ENCODE results near the gene SMAD3. TPM values are rescaled to one million over a fixed set of nuclear protein-coding genes. Genes with fewer than 3 reads are reported as not detected.

Gene SMAD3
- total and polyA plus RNA-seq, 10 of the 15 experiments (the other 5 are each of a cell fraction or from before 2014, with no cell fraction given) = 5.6 to 43.2 (median 16.0) TPM

DNA sequence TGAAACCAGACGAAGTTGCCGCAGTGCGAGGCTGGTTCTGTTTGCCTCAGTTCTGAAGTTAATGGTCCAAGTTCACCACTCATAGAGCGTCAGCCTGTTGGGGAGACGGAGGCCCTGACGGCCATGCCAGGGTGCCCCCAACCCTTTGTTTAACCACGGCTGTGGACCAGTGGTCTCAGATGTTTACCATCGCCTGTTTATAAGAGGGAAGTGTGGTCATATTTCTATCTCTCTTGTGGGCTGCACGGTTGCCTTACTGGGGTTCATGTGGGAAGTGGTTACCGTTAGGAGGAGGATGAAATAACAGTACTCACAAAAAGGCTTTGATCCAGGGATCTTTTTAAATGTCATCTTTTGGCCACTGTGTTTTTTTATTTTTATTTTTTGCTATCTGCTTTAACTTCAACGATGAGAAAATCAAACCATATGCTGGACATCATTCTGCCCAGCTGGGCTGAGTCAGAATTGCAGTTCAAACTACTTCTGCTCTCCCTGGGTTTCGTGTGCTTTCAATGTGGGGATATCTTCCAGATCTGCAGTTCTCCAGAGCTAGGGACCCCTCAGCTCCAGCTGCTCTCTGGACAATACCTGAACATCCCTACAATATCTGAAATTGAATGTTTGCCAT lies 17.8 kb downstream of the SMAD3 start:
- in situ Hi-C loops (cut with MboI) = loop anchor here (25.0 kb wide), 1 partner anchor 1296 kb away; the partner anchor contains the start of gene DENND4A
- intact Hi-C loops (cut with micrococcal nuclease; ENCODE audit: unreplicated experiment) = loop anchor here (5.0 to 10.0 kb wide), 3 partner anchors 34 to 762 kb away; partner anchors contain the start of gene RNU6-1
- H3K4me2 ChIP-seq (ENCODE audit: control insufficient read depth, insufficient read depth) = peak overlapping the region; percentile 90
- H2AFZ ChIP-seq (ENCODE audit: control insufficient read depth, low read depth, low read length) = no peak overlapping the region
- POLR2A ChIA-PET = interaction anchor here (0.6 to 6.8 kb wide), 7 partner anchors 9 to 35 kb away, joined by 3 to 79 read pairs (median 5); partner anchors contain the start of gene SMAD3
- RAD21 ChIA-PET (ENCODE audit: unreplicated experiment) = interaction anchor here (0.9 to 13.0 kb wide), 14 partner anchors 12 to 157 kb away, joined by 3 to 215 read pairs (median 7); partner anchors contain the start of gene SMAD3
- SMC1A ChIA-PET (ENCODE audit: uncharacterized antibody, unreplicated experiment) = interaction anchor here (0.9 to 13.0 kb wide), 20 partner anchors 8 to 221 kb away, joined by 3 to 247 read pairs (median 8); partner anchors contain the start of gene SMAD3
- no peak for DNase-seq (ENCODE audit: low read depth, low spot score)
- ATAC-seq = peak; percentile 0; the same call in 2 of the 3 replicates
- H4K20me1 ChIP-seq (ENCODE audit: control insufficient read depth, insufficient read depth) = no peaks in the 10 kb centered on the region
- H3K27me3 ChIP-seq (replicated peaks in 1 of 2; ENCODE audit: control insufficient read depth in 2 of 2, insufficient read depth in 2 of 2, low read length in 1 of 2) = no peaks in the 10 kb centered on the region
- FAIRE-seq = no peak
- peaks cover 1 to 5% of the 10 kb centered on the region in 2 experiments for H3K36me3 ChIP-seq (ENCODE audit: control insufficient read depth in 2 of 2, insufficient read depth in 2 of 2, low read length in 1 of 2)
- peaks cover 76% of the 10 kb centered on the region for H3K79me2 ChIP-seq (ENCODE audit: control insufficient read depth, insufficient read depth, low read length)
- BruUV-seq (replicated peaks) = TSS peak; percentile 17
- peak overlapping the region; percentile 73 for H3K9ac ChIP-seq (ENCODE audit: control insufficient read depth, insufficient read depth, low read length)
- no peaks in the 10 kb centered on the region for H3K9me3 ChIP-seq (replicated peaks; ENCODE audit: control insufficient read depth, insufficient read depth, low read length)
- WGBS (ENCODE audit: insufficient coverage, insufficient replicate concordance, low lambda C conversion rate, missing lambda C conversion rate) = 10% methylated on average over 12 of the region's 12 CpGs
- H3K4me1 ChIP-seq (ENCODE audit: control insufficient read depth, insufficient read depth, low read length) = peaks cover 85% of the 10 kb centered on the region
- CTCF ChIA-PET = interaction anchor here (0.9 to 8.5 kb wide), 9 partner anchors 9 to 168 kb away, joined by 3 to 71 read pairs (median 5); no protein-coding TSS in a partner anchor
- peak overlapping the region; percentile 93 for H3K27ac ChIP-seq (ENCODE audit: control insufficient read depth, insufficient read depth)
- H3K4me3 ChIP-seq = peak overlapping the region; percentile 4; the same call in 1 of the 2 replicates
- TF ChIP-seq FOXK2 (IDR thresholded peaks at IDR 0.05) (no peak), BRCA1 (IDR thresholded peaks at IDR 0.05; ENCODE audit: low read depth, low read length) (no peak), SIN3A (IDR thresholded peaks at IDR 0.05; ENCODE audit: low read depth, low read length) (no peak), STAT3 (IDR thresholded peaks at IDR 0.05; ENCODE audit: low read depth, low read length) (no peak), PRDM15 (CRISPR knock-in tag; IDR thresholded peaks at IDR 0.05) (no peak), MEF2A (IDR thresholded peaks at IDR 0.05; ENCODE audit: insufficient read depth, low read depth, low read length) (peak; percentile 64; the same call in 1 of the 2 replicates), YY1 (IDR thresholded peaks at IDR 0.05; ENCODE audit: low read depth, low read length) (no peak), ZBED1 (IDR thresholded peaks at IDR 0.05; ENCODE audit: borderline replicate concordance) (no peak), TCF12 (IDR thresholded peaks at IDR 0.05; ENCODE audit: low read depth, low read length) (peak; percentile 84), GATAD2B (conservative IDR thresholded peaks at IDR 0.05; ENCODE audit: low read depth) (peak; percentile 63; the same call in 1 of the 2 replicates)
- TF ChIP-seq, protein P1, sequence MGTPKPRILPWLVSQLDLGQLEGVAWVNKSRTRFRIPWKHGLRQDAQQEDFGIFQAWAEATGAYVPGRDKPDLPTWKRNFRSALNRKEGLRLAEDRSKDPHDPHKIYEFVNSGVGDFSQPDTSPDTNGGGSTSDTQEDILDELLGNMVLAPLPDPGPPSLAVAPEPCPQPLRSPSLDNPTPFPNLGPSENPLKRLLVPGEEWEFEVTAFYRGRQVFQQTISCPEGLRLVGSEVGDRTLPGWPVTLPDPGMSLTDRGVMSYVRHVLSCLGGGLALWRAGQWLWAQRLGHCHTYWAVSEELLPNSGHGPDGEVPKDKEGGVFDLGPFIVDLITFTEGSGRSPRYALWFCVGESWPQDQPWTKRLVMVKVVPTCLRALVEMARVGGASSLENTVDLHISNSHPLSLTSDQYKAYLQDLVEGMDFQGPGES (IDR thresholded peaks at IDR 0.05) = no peak
- TF ChIP-seq, protein P2, sequence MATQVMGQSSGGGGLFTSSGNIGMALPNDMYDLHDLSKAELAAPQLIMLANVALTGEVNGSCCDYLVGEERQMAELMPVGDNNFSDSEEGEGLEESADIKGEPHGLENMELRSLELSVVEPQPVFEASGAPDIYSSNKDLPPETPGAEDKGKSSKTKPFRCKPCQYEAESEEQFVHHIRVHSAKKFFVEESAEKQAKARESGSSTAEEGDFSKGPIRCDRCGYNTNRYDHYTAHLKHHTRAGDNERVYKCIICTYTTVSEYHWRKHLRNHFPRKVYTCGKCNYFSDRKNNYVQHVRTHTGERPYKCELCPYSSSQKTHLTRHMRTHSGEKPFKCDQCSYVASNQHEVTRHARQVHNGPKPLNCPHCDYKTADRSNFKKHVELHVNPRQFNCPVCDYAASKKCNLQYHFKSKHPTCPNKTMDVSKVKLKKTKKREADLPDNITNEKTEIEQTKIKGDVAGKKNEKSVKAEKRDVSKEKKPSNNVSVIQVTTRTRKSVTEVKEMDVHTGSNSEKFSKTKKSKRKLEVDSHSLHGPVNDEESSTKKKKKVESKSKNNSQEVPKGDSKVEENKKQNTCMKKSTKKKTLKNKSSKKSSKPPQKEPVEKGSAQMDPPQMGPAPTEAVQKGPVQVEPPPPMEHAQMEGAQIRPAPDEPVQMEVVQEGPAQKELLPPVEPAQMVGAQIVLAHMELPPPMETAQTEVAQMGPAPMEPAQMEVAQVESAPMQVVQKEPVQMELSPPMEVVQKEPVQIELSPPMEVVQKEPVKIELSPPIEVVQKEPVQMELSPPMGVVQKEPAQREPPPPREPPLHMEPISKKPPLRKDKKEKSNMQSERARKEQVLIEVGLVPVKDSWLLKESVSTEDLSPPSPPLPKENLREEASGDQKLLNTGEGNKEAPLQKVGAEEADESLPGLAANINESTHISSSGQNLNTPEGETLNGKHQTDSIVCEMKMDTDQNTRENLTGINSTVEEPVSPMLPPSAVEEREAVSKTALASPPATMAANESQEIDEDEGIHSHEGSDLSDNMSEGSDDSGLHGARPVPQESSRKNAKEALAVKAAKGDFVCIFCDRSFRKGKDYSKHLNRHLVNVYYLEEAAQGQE (IDR thresholded peaks at IDR 0.05; ENCODE audit: low read depth, low read length) = no peak
